H1 (cell line): ENCODE data around the gene GLB1L3. TPM values are rescaled to one million over a fixed set of nuclear protein-coding genes. Genes with fewer than 3 reads are reported as not detected.

ENCODE experiments used
- CHD2 ChIP-seq: IDR thresholded peaks from 2 replicates; pipeline ENCODE4 v1.6.1; 2012; ENCODE audit warnings: low read length, improper control_type of control experiment
- EZH2 ChIP-seq: fragments of 200-600 bp; sonication (generic); IDR thresholded peaks from 2 replicates; pipeline ENCODE4 v1.7.1; 2012; ENCODE audit warnings: low read depth, mild to moderate bottlenecking, moderate library complexity, low read length, inconsistent platforms; ENCODE audit not compliant: severe bottlenecking
- HDAC2 ChIP-seq, 2 experiments: fragments of 300-600 bp in 1 of 2; sonication (generic) in 1 of 2; IDR thresholded peaks; 2 replicates each; pipeline ENCODE4 v1.6.1; 2011 to 2012; ENCODE audit warnings: low read depth in 2 of 2, low read length in 2 of 2, mild to moderate bottlenecking in 2 of 2, moderate library complexity in 2 of 2, borderline replicate concordance in 1 of 2, inconsistent platforms in 1 of 2
- KDM4A ChIP-seq: IDR thresholded peaks from one replicate; pipeline ENCODE4 v1.7.1; 2012; ENCODE audit warnings: low read depth, mild to moderate bottlenecking, moderate library complexity, low read length, inconsistent platforms; ENCODE audit not compliant: severe bottlenecking
- SAP30 ChIP-seq: fragments of 300-600 bp; sonication (generic); IDR thresholded peaks from 2 replicates; pipeline ENCODE4 v1.7.1; 2012; ENCODE audit warnings: low read length, moderate library complexity, mild to moderate bottlenecking, inconsistent platforms; ENCODE audit not compliant: insufficient read depth, insufficient replicate concordance
- TCF12 ChIP-seq: IDR thresholded peaks from 2 replicates; pipeline ENCODE4 v1.6.1; 2011; ENCODE audit warnings: low read depth, mild to moderate bottlenecking, low read length
- polyA plus RNA-seq, 7 experiments: library from polyadenylated mRNA; depleted of rRNA in 3 of 7; stranded (reverse) in 5 of 7; unstranded in 2 of 7; fragments of >200 nt in 5 of 7; fragments of 200-250 nt in 2 of 7; gene quantifications; 1 replicate in 5 of 7; 2 replicates in 1 of 7; 4 replicates in 1 of 7; pipeline versions ENCODE4 v1.2.1 to v1.2.3, GENCODE V29; 2011 to 2013; ENCODE audit warnings: missing spikeins in 2 of 7, mixed read lengths in 2 of 7
- total RNA-seq: library from RNA; stranded (reverse); fragmentation: NEBNext Ultra II Directional; extraction: Animal tissue kit (Norgen Biotek cat#: 25700); gene quantifications from 2 replicates; pipeline ENCODE4 v1.2.1, GENCODE V29; 2021
- TF ChIP-seq, protein P1 (sequence below): fragments of 300-600 bp; sonication (generic); IDR thresholded peaks from 2 replicates; pipeline ENCODE4 v1.7.1; 2012; ENCODE audit warnings: low read length, moderate library complexity, mild to moderate bottlenecking, inconsistent platforms; ENCODE audit not compliant: insufficient replicate concordance
- TF ChIP-seq, protein P2 (sequence below): IDR thresholded peaks from 2 replicates; pipeline ENCODE4 v1.6.1; 2012; ENCODE audit warnings: low read length, inconsistent platforms

The GLB1L3 gene
- total and polyA plus RNA-seq, 2 of the 8 experiments (the other 6 are each of a cell fraction or from before 2014, with no cell fraction given): 14.9 to 33.2 TPM

DNA sequence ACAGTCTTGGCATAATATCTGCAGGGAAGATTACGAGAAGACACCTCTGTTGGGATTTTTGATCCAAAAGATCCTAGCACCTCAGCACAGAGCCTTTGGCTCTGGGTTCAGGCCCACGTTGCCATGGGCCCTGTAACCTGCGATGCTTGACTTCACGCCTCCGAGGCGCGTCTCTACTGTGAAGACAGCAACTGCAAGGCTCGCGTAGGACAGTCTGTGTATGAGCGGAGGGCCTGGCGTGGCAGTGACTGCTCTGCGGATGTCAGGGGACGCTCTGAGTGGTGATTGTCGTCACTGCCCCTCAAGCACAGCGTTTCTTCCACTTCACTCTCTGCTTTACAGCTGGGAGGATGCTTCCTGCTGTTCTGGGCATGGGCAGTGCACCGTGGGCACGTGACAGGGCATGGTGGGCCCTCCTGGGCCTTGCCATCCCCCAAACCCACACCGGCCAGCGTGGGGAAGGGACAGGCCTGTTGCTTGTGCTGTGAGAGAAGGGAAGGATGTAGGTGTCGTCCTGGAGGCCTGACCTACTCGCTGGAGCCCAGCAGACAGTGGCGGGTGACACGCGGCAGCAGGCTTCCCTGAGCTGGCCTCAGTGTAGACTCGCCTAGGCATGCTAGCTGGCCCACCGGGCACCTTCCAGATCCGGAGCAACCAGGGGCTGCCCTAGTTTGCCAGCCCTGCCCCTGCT, 82.1 kb downstream of the GLB1L3 start (continued):
- TF ChIP-seq, protein P1, sequence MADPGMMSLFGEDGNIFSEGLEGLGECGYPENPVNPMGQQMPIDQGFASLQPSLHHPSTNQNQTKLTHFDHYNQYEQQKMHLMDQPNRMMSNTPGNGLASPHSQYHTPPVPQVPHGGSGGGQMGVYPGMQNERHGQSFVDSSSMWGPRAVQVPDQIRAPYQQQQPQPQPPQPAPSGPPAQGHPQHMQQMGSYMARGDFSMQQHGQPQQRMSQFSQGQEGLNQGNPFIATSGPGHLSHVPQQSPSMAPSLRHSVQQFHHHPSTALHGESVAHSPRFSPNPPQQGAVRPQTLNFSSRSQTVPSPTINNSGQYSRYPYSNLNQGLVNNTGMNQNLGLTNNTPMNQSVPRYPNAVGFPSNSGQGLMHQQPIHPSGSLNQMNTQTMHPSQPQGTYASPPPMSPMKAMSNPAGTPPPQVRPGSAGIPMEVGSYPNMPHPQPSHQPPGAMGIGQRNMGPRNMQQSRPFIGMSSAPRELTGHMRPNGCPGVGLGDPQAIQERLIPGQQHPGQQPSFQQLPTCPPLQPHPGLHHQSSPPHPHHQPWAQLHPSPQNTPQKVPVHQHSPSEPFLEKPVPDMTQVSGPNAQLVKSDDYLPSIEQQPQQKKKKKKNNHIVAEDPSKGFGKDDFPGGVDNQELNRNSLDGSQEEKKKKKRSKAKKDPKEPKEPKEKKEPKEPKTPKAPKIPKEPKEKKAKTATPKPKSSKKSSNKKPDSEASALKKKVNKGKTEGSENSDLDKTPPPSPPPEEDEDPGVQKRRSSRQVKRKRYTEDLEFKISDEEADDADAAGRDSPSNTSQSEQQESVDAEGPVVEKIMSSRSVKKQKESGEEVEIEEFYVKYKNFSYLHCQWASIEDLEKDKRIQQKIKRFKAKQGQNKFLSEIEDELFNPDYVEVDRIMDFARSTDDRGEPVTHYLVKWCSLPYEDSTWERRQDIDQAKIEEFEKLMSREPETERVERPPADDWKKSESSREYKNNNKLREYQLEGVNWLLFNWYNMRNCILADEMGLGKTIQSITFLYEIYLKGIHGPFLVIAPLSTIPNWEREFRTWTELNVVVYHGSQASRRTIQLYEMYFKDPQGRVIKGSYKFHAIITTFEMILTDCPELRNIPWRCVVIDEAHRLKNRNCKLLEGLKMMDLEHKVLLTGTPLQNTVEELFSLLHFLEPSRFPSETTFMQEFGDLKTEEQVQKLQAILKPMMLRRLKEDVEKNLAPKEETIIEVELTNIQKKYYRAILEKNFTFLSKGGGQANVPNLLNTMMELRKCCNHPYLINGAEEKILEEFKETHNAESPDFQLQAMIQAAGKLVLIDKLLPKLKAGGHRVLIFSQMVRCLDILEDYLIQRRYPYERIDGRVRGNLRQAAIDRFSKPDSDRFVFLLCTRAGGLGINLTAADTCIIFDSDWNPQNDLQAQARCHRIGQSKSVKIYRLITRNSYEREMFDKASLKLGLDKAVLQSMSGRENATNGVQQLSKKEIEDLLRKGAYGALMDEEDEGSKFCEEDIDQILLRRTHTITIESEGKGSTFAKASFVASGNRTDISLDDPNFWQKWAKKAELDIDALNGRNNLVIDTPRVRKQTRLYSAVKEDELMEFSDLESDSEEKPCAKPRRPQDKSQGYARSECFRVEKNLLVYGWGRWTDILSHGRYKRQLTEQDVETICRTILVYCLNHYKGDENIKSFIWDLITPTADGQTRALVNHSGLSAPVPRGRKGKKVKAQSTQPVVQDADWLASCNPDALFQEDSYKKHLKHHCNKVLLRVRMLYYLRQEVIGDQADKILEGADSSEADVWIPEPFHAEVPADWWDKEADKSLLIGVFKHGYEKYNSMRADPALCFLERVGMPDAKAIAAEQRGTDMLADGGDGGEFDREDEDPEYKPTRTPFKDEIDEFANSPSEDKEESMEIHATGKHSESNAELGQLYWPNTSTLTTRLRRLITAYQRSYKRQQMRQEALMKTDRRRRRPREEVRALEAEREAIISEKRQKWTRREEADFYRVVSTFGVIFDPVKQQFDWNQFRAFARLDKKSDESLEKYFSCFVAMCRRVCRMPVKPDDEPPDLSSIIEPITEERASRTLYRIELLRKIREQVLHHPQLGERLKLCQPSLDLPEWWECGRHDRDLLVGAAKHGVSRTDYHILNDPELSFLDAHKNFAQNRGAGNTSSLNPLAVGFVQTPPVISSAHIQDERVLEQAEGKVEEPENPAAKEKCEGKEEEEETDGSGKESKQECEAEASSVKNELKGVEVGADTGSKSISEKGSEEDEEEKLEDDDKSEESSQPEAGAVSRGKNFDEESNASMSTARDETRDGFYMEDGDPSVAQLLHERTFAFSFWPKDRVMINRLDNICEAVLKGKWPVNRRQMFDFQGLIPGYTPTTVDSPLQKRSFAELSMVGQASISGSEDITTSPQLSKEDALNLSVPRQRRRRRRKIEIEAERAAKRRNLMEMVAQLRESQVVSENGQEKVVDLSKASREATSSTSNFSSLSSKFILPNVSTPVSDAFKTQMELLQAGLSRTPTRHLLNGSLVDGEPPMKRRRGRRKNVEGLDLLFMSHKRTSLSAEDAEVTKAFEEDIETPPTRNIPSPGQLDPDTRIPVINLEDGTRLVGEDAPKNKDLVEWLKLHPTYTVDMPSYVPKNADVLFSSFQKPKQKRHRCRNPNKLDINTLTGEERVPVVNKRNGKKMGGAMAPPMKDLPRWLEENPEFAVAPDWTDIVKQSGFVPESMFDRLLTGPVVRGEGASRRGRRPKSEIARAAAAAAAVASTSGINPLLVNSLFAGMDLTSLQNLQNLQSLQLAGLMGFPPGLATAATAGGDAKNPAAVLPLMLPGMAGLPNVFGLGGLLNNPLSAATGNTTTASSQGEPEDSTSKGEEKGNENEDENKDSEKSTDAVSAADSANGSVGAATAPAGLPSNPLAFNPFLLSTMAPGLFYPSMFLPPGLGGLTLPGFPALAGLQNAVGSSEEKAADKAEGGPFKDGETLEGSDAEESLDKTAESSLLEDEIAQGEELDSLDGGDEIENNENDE: no peak
- TF ChIP-seq EZH2 (no peak), SAP30 (no peak), CHD2 (no peak), HDAC2 (IDR thresholded peaks at IDR 0.05; ENCODE audit: borderline replicate concordance in 1 of 2, low read depth in 2 of 2, low read length in 2 of 2) (no peak), KDM4A (no peak), TCF12 (no peak)
- TF ChIP-seq, protein P2, sequence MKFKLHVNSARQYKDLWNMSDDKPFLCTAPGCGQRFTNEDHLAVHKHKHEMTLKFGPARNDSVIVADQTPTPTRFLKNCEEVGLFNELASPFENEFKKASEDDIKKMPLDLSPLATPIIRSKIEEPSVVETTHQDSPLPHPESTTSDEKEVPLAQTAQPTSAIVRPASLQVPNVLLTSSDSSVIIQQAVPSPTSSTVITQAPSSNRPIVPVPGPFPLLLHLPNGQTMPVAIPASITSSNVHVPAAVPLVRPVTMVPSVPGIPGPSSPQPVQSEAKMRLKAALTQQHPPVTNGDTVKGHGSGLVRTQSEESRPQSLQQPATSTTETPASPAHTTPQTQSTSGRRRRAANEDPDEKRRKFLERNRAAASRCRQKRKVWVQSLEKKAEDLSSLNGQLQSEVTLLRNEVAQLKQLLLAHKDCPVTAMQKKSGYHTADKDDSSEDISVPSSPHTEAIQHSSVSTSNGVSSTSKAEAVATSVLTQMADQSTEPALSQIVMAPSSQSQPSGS: no peak
